Inferior parietal cortex (tissue), 1 donor: ENCODE data around the gene ITGA2.
A peak's percentile ranks its signal among the peaks of the same experiment; 100 is the strongest.
"Not testable (repeated sequence)": the region's sequence is repeated elsewhere in the genome, so short reads cannot be mapped to it uniquely, and the experiment has no call there.

Experiments used
- DNase-seq: peaks from one replicate; pipeline ENCODE4 v3.0.0-alpha.2; 2016; ENCODE audit errors: extremely low spot score

ITGA2 gene

DNA sequence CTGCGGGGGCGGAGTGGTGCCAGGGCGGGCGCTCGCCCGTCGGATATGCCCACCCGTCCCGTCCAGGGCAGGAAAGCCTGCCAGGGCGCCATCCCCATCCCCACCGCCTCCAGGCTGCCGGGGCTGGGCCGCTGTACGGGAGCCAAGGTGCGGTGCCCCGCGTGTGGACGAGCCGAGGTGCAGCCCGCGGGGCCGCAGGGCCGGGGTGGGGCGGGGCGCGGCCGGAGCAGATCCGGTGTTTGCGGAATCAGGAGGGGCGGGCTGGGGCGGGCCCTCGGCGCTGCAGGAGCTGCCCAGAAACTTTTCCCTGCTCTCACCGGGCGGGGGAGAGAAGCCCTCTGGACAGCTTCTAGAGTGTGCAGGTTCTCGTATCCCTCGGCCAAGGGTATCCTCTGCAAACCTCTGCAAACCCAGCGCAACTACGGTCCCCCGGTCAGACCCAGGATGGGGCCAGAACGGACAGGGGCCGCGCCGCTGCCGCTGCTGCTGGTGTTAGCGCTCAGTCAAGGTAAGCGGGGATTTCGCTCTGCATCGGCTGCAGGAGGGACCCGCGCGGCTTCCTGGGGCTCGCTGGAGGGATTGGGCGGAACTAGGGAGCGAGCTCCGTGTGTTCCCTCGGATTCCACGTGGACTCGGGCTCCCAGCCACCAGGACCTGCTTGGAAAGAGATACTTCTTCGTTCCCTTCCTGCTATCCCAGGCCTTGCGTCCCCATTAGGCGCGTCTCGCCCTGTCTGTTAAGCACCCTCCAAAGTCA lies at the start of gene ITGA2:
Gene ITGA2, plus strand, starts transcription at position 328 of the 756 bp plus-strand sequence. Its CDS starts 117 bp downstream, at position 445.
- no peak for DNase-seq

DNA sequence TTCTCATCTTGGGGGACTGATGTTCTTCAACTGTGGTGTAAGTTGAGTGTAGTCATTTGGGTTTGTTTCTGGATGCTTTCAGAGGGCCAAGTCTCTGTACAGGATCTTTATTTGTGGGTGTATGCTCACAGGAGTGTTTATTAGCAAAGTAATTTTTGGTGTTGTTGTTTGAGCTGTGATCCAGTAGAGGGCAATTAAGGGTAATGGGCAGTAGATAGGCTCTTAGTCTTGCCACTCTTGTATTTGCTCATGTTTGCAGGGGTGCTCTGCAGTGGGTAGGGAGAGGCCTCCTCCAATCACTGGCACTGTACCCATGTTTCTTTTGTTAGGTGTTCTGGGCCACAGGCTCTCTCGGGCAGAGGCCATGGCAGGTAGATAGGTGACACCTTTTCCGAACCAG lies 45.9 kb upstream of the ITGA2 start:
- DNase-seq, result no peak

DNA sequence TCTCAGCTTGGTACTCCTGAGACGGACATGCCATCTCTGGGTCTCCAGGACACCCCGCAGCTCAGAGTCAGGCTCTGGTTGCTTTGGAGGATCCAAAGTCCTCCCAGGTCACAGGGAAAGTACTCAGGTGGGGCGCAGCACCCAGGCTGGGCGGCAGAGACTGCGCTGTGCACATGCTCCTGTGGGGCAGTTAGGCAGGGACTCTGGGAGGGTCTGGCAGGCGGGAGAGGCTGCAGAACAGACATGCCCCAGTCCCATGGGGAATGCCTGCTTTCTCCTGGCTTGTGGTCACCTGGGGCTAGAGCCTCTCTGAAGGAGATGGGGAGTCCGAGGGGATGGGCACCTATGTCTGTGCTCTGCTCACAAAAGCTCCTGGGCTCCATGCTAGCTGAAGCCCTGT lies 45.3 kb upstream of the ITGA2 start:
- no peak for DNase-seq

DNA sequence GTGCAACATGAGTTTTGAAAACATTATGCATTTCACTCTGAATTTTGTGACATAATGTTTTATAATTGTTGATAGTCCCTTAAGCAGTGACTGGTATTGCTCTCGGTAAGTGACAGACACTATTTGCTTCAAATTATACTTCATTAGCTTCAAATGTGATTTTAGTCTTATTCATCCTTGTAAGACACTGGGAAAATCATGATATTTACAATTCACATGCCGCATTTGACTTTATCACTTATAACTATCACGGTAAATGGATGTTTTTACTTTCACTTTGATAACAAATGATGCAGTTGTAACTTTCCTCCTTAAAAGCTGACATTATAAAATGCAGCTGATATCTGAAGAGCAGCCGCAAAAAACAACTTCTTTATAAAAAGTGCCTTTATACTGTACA lies 44.1 kb upstream of the ITGA2 start:
- DNase-seq, result no peak

DNA sequence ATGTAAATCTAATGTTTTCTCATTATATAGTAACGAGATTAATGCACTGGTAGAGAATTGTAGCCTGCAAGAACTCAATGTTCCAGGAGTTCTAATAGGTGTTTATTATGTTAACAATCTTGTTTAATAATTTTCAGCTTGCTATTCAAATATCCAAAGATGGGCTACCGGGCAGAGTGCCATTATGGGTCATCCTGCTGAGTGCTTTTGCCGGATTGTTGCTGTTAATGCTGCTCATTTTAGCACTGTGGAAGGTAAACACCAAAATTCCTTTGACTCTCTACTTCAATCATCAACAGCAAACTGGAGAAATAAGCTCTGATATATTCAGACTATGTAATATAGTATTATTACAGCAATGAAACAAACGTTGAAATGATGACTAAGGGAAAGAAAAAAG lies 41.9 kb upstream of the ITGA2 start:
- no peak for DNase-seq

DNA sequence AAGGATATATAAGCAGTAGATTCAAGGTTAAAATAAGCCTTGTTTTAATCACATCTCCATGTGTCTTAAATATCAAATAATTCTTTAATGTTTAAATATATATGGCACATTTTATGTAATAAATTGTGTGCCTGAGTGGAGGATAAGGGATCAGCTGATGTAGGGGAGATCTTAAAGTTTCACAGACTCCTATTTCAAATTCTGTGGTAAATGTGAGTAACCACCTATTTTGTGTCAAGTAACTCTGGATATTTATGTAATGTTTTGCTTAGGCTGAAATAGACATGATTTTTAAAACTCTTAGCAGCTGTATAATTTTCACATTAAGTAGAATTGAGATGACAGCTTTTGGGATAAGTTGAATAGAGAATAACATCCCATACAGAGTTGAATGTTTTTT lies 41.3 kb upstream of the ITGA2 start:
- DNase-seq, result no peak

DNA sequence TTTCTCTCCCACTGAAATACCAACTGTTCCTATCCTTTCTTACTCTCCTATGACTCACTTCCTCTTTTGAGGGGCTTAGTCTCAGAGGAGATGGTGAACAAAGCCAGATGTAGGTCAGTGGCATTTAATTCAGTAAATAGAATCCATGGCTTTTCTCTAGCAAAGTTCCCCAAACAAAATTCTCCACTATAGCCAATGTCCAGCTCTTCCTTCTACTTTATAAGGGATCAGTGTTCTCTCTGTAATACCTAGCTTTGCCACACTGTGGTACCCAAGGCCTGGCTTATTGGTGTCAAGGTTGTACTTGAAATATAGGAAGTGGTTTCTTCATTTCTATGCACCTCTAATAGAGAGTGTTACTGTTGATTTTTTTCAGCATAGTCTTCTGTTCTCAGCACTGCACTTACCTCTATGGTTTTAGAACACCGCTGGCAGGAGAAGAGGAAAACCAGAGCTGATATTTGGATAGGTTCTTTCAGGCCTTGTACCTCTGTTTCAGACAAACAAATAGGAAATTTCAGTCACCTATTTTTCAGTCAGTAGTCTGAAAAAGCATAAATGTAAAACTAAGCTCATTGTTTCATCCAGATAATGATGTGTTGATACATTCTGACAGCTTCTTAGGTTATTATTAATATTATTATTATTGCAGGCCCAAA lies 40.6 kb upstream of the ITGA2 start:
- DNase-seq, result peak; percentile 85

DNA sequence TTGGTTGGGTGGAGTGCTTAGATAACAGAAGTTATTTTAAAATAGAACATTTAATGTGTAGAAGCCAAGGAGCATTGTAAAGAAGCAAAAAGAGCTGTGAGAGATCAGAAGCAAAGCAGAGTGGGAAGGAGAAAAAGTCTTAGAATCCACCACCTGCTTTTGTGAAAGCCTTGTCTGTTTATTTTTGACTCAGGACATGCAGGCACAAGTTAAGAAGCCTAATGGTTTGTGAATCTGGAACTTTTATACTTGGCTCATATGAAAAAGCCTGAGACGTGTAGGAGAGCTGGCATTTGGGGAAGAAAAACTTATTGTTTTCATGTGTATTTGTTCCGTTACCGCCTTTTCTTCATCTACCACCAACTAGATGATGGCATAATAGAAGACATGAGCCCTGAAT lies 38.5 kb upstream of the ITGA2 start:
- DNase-seq, result no peak

DNA sequence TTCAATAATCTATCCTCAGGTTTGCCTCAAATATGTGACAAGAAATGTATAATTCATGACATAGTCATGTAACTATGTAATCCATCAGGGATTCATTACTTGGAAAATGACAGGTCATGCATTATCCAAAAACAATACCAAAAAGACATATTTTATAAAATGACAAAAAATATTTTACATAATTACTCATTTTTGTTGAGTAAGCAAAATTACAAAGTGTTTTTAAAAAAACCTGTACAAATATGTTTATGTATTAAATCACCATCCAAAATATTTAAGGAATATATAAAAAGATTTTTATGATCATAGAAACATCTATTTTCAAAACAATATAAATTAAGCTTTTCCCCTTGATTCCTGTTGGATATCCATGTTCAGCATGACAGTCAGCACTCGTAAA lies 36.7 kb upstream of the ITGA2 start:
- no peak for DNase-seq

DNA sequence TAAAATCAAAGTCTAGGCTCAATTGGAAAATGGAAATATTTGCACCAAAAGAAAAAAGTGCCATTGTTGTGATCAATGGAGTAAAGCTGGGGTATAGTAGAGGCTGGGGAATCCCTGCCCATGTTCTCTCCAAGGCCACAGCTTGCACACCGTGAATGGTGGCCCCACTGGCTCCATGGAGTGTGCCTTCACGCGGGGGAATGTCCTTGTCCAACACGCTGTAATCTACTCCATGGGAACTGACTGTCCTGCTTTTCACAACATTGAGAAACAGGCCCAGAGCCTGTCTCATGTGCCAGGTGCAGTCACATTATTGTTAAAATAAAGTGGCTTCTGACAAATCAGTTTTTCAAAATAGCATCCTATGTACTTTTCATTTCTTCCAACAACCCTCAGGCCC lies 33.1 kb upstream of the ITGA2 start:
- DNase-seq, result no peak

DNA sequence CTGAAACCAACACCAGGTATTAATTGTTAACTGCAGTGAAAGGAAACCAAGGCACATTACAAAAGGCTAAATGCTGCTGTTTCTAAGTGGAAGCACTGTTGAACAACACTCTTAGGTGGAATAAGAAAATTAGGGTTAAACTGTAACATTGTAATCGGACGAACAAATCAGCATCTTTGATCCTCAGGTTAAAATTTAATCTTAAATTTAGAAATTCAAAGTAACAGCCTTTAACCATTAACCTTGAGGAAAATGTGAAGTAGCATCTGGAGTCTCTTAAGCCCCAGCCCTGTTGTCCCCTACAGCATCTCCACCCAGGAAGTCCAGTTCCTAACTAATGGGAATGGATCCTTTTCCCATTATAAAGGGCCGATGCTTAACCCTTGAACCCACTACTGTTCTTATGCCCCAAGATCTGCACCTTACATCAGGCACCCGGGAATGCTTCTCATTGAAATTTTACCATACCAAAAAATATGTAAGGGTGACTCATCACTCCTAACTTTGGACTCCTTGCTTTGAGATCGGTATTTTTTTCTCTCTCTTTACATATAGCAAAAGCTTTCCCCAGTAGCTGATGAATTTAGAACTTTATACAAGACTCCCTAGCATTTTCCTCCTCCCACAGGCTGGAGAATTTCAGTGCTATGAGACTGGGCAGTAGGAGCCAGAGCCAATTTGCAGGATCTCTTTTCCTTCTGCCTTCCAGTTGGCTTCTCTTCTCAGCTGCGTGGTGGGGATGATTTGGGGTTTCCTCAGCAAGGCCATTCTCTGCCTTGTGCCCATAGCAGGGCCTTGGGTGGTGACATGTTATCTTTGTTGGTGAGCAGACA lies 32.0 kb upstream of the ITGA2 start:
- DNase-seq, result no peak

DNA sequence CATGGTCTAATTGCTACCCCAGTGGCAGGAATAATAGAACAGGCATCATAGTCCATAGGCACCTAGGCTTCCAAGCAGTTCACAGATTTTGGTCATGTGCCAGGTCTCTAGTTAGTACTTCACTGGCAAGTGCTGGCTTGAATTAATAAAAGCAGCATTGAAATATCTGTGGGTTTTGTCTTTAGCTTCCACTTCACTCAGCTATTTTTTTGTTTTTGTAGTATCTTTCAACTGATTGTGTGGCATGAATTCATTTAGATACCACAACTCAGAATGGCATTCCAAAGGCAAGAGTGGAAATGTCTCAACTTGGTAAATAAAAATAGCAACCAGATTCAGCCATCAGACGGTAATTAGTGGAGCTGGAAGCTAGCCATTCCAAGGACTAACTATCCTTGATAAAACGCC lies 27.9 kb upstream of the ITGA2 start:
- no peak for DNase-seq

DNA sequence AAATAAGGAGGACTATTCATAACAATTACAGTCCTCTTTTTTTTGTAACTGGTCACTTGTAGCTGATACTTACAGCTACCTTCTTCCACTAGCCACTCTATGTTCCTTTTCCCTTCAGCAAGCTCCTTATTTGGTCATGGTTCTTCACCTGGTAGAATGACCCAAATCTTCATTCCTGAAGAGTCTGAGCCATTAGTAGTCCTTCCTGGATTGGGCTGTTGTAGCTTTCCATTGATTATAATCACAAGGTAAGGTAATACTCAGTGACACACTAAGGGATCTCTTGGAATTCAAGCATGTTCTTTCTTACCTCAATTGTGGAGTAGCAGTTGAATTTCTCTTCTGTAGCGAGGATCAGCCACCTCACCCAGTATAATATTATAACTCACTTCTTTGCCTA lies 25.5 kb upstream of the ITGA2 start:
- no peak for DNase-seq

DNA sequence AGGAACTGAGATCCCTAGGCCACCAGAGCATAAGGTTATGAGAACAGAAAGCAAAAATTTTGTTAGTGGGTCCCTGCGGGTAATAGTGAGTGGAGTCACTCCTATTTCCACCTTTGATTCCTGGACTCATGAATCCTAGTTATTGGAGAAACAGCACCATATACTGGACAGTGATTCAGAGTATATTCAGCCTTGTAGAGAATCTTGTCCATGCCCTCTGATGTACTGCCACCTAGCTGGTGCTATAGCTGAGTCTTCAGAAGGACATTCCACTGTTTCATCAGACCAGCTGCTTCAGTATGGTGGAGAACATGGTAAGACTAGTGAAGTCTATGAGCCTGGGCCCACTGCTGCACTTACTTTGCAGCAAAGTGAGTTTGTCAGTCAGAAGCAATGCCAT lies 25.0 kb upstream of the ITGA2 start:
- no peak for DNase-seq

DNA sequence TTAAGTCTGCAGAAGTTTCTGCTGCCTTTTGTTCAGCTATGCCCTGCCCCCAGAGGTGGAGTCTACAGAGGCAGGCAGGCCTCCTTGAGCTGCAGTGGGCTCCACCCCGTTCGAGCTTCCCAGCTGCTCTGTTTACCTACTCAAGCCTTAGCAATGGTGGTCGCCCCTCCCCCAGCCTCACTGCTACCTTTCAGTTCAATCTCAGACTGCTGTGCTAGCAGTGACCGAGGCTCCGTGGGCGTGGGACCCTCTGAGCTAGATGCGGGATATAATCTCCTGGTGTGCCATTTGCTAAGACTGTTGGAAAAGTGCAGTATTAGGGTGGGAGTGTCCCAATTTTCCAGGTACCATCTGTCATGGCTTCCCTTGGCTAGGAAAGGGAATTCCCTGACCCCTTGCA lies 13.0 kb upstream of the ITGA2 start:
- not testable (repeated sequence) for DNase-seq

DNA sequence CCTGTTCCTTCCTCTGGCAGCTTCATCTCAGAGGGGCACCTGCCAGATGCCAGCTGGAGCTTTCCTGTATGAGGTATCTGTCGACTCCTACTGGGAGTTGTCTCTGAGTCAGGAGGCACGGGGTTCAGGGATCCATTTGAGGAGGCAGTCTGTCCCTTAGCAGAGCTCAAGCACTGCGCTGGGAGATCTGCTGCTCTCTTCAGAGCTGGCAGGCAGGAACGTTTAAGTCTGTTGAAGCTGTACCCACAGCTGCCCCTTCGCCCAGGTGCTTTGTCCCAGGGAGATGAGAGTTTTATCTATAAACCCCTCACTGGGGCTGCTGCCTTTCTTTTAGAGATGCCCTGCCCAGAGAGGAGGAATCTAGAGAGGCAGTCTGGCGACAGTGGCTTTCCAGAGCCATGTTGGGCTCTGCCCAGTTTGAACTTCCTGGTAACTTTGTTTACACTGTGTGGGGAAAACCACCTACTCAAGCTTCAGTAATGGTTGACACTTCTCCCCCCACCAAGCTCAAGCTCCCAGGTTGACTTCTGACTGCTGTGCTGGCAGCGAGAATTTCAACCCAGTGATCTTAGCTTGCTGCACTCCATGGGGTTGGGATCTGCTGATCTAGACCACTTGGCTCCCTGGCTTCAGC lies 11.8 kb upstream of the ITGA2 start:
- no peak for DNase-seq

DNA sequence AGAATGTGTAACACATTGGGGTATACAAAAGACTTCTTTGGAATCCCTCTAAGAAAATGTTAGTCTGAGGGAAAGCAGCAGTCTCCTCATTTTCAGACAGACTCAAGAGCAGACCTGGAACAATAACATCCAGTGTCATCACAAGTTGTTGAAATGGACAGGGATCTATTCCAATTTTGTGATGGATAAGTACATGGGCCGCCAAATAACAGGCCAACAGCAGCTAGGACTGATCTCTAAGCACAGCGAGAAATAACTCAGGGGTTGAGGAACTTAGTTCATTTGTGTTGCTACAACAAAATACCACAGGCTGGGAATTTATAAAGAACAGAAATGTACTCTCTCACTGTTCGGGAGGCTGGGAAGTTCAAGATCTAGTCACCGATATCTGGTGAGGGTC lies 7.6 kb upstream of the ITGA2 start:
- DNase-seq, result no peak

DNA sequence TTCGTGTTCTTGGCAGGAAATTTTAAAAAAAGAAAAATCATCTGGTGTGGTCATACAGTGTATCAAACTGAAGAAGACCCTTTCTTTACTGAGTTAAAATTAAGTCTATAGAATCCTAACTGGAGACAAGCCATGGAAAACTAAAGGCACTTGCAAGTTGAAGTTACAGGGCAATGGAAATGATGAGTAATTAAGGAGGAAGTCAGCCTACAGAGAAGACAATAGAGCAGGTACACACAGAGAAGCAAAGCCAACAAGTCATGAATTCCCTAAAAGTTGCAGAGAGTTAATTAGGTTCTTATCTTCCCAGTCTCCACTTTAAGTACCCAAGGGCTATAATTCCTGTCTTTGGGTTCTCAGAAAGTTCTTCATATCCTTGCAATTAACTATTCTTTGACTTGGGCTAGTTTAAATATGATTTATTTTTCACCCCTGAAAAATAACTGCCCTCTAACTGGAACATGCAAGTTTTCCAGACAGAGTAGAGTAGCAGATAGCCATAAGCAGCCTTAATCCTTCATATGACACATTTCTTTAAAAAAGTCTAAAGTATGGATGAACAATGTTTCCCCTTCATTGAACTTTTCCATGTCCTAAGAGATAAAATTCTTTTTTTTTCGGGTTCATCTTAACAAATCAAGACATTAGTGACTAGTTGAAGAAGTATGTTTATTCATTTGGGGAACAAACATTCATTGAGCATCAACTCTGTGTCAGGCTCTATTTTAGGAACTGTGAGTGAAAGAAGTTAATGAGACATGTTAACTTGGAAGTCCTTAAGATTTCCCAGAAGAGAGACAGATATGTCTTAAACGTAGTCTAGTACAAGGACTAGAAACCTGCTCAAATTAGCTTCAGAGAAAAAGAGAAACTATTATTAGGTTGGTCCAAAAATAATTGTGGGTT lies 5.2 kb upstream of the ITGA2 start:
- DNase-seq, result no peak

DNA sequence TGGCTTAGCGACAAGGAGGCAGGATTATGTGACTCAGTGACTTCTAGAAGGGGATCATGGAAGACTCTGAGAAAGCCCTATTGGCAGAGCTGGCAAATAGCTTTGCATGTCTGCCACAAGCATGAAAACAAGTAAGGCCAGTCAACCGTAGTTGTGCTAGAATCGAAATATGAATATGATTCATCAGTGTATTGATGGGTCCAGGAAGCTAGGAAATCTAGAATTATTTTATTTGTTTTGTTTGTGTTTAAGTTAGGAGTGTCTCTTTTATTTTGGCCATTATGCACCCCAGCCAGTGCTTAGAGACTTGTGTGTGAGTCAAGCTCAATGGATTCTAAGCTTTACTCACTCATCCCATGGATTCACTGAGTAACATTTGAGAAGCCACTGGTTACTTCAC lies 3.8 kb upstream of the ITGA2 start:
- DNase-seq, result no peak

DNA sequence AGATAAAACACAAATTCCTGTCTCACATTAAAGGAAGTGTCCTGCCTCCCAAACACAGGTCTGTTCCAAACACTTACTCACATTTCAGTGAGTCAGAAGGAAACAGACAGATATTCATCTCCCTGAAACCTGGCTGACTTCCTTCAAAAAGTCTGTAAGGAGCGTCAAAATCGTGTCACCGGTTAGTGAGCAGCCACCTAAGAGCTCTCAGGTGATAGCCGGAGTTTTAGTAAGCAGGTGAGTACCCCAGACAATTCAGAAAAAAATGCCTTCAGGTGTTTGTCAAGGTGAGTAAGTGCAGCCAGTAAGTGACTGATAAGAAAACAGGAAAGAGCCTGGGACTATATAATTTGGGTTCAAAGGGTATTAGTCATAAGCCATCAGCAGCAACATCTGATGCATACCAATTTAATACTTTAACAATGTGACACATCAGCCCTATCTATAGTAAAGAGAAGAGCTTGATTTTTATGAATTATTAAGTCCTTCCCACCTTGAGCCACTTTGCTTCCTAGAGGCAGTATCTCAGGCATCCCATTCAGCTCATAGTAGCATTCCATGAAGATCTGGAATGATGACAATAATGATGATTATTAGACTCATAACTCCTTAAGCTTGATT lies 1.3 kb upstream of the ITGA2 start:
- DNase-seq, result no peak
